Measurements from ENCODE around the gene PPP1R3F.

The PPP1R3F gene

DNA sequence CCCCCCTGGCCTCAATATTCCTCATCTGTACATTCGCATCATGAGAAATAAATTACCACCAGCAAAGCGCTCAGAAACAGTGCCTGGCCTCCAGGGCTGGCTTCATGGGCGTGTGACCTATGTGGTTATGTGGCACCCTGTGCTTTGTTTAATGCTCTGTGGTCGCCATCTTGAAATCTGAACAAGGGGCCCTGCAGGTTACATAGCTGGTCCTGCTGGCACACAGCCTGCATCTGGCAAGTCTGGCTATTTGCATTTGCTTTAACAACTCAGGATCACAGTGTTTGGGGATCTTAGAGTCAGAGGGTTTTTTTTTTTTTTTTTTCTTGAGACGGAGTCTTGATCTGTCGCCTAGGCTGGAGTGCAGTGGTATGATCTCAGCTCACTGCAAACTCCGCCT lies 15.0 kb upstream of the PPP1R3F start:
- POLR2A ChIA-PET (ENCODE audit: low non-redundant PET) = no interaction called here
- CTCF ChIA-PET = interaction anchor here (0.6 kb wide), 1 partner anchor 500 kb away, joined by 3 read pairs; no protein-coding TSS in a partner anchor
- TF ChIP-seq, protein P1, sequence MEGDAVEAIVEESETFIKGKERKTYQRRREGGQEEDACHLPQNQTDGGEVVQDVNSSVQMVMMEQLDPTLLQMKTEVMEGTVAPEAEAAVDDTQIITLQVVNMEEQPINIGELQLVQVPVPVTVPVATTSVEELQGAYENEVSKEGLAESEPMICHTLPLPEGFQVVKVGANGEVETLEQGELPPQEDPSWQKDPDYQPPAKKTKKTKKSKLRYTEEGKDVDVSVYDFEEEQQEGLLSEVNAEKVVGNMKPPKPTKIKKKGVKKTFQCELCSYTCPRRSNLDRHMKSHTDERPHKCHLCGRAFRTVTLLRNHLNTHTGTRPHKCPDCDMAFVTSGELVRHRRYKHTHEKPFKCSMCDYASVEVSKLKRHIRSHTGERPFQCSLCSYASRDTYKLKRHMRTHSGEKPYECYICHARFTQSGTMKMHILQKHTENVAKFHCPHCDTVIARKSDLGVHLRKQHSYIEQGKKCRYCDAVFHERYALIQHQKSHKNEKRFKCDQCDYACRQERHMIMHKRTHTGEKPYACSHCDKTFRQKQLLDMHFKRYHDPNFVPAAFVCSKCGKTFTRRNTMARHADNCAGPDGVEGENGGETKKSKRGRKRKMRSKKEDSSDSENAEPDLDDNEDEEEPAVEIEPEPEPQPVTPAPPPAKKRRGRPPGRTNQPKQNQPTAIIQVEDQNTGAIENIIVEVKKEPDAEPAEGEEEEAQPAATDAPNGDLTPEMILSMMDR (conservative IDR thresholded peaks at IDR 0.05; ENCODE audit: low read depth) = no peak
- no peak for DNase-seq (ENCODE audit: low spot score)
- no peak overlapping the region for H3K27ac ChIP-seq

DNA sequence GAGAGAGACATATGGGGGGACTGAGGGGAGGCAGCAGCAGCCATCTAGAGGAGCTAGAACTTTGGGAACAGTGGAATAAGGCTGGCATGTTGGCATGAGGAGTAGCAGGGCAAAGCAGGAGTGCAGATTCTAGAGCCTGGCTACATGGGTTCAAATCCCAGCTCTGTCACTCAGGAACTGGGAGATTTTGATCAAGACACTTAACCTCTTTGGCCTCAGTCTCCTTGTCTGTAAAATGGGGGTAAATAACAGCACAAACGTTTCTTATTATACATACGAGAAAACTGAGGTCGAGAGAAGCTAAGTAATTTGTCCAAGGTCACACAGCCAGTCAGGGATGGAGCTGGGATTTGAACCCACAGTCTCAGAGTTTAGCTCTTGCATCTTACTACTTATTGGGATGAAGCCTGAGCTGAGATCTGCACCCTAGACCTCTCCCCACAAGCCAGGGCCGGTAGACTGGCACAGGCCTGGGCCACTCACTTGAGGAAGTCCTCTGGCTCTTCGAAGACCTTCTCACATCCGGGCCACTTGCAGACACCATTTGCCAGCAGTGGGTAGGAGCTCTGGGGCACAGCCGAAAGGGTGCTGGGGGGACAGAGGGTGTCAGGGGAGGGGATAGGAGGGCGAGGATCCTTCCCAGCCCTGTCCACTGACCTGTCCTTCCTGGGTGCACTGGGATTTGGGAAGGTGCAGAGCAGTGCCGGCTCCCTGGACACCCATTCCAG lies 13.2 kb upstream of the PPP1R3F start:
- POLR2A ChIA-PET (ENCODE audit: low non-redundant PET) = no interaction called here
- CTCF ChIA-PET = no interaction called here
- DNase-seq (ENCODE audit: low spot score) = no peak

DNA sequence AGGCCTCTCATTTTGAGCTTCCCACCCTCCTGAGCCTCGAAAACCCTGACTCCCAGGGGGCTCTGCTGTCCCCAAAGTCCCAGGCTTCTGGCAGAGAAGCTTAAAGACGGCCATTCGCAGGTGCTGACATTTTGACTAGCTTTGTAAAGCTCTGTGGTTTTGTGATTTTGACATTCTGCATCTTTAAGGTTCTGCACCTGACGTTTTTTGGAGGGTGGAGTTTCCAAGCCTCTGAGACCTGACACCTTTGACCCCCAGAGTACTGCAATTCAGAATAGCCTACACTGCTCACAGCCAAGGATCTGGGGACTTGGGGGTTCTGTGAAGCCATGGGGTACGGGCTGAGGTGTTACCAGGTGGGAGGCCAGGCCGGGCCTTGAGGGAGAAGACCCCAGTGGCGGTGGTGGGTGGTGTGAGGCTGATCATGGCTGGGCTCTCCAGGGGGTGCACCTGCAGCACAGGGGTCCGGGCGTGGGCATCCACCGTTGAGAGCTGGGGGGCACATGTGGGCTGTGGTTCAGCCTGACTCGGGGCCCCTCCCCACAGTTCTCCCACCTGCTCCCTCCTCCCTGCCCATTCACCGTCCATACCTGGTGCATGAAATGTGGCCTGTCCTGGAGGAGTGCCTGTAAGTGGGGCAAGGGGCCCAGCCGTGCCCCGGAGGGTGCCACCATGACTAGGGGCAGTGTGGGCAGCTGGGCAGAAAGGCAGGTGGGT lies 12.4 kb upstream of the PPP1R3F start:
- no peak overlapping the region for H3K27ac ChIP-seq
- DNase-seq (ENCODE audit: low spot score) = no peak
- ChIA-PET CTCF (no interaction called here), POLR2A (ENCODE audit: low non-redundant PET) (no interaction called here)
- TF ChIP-seq, protein P1 (conservative IDR thresholded peaks at IDR 0.05; ENCODE audit: low read depth) = no peak

More for the DNA sequence above, 13.2 kb upstream of the PPP1R3F start:
- H3K27ac ChIP-seq = no peak overlapping the region
- TF ChIP-seq, protein P1 (conservative IDR thresholded peaks at IDR 0.05; ENCODE audit: low read depth) = no peak

DNA sequence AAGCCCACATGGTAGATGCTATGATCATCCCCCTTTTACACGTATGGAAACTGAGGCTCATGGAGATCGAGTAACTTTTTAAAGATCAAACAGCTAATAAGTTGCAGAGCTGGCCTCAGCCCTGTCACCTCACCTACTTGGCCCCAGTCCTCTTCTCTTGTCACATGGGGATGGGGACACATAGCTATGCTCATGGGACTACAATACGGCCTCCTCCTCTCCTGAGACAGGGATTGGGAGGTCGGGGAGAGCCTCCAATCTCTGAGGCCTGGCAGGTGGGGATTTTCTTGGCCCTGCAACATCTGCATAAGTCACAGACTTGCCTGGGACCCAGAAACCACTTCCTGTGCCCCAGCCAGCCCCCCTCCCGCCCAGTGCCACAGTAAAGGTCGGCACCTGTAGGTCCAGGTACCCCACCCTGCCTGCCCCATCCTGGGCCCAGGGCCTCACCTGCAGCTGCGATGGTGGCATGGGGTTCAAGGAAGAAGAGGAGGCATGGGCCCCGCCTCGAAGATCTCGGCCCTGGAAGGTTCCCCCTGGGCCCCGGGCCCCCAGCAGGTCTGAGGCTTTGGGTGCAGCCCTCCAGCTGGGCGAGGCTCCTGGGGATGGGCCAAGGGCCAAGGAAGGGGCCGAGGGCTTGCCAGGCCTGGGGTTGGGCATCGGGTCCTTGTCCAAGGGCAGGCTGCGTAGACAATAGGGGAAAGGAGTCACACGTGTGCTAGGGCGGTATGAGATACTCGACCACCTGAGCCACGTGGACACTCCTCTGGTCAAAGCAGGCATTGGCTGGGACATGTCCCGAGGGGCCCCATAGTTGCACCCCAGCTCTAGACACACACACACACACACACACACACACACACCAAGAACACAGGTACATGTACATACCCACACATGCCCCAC lies 11.5 kb upstream of the PPP1R3F start:
- no peak overlapping the region for H3K27ac ChIP-seq
- POLR2A ChIA-PET (ENCODE audit: low non-redundant PET) = no interaction called here
- CTCF ChIA-PET = no interaction called here
- TF ChIP-seq, protein P1 (conservative IDR thresholded peaks at IDR 0.05; ENCODE audit: low read depth) = no peak
- DNase-seq (ENCODE audit: low spot score) = no peak

GRCh38 chrX:49258749-49259124 lies 10.9 kb upstream of the PPP1R3F start:
- ChIA-PET CTCF (no interaction called here), POLR2A (ENCODE audit: low non-redundant PET) (no interaction called here)
- H3K27ac ChIP-seq = no peak overlapping the region
- TF ChIP-seq, protein P1 (conservative IDR thresholded peaks at IDR 0.05; ENCODE audit: low read depth) = no peak
- DNase-seq (ENCODE audit: low spot score) = no peak

DNA sequence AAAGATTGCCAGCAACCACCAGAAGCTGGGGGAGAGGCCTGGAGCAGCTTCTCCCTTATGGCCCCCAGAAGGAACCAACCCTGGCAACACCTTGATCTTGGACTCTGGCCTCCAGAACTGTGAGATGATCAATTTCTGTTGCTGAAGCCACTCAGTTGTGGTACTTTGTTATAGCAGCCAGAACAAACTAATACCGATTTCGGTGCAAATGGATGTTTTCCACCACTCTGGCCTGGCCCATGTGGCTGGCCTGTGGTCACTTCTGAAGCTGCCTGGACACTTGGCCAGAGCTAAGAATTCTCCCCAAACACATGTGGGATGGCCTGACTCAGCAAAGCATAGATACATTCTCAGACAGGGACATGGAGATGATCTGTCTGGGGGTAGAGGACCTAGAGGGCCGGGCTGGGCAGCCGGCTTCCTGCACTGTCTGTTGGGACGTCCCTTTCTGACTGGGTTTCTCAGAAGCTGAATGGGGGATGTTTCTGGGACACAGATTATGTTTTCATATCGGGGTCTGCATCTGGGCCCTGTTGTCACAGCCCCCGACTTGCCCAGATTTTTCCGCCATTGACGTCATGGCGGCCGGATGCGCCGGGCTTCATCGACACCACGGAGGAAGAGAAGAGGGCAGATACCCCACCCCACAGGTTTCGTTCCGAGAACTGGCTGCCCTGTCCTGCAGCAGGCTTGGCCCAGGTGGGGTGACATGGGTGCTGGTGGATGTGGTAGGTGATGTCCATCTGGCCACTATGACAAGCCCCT lies 9.2 kb upstream of the PPP1R3F start:
- DNase-seq (ENCODE audit: low spot score) = no peak
- TF ChIP-seq, protein P1 (conservative IDR thresholded peaks at IDR 0.05; ENCODE audit: low read depth) = no peak
- POLR2A ChIA-PET (ENCODE audit: low non-redundant PET) = no interaction called here
- no peak overlapping the region for H3K27ac ChIP-seq
- CTCF ChIA-PET = no interaction called here

Measured in RWPE1 (cell line).